Ectodermal cell (in vitro differentiated cells): ENCODE data around the gene ESYT3.

ENCODE experiments used
- H3K27ac ChIP-seq: 2 replicates; pipeline ENCODE4 v1.7.0; 2013; ENCODE audit warnings: mild to moderate bottlenecking, low read depth, low read length; ENCODE audit not compliant: insufficient read depth, poor library complexity, severe bottlenecking
- H3K27me3 ChIP-seq: 2 replicates; pipeline ENCODE4 v1.7.0; 2013; ENCODE audit warnings: mild to moderate bottlenecking, low read length; ENCODE audit not compliant: insufficient read depth, control insufficient read depth, poor library complexity, severe bottlenecking
- H3K36me3 ChIP-seq: one replicate; pipeline ENCODE4 v1.7.0; 2013; ENCODE audit warnings: low read length; ENCODE audit not compliant: control insufficient read depth, insufficient read depth
- H3K4me1 ChIP-seq: one replicate; pipeline ENCODE4 v1.7.0; 2013; ENCODE audit warnings: low read length; ENCODE audit not compliant: control insufficient read depth, insufficient read depth
- H3K4me3 ChIP-seq: 2 replicates; pipeline ENCODE4 v1.7.0; 2013; ENCODE audit warnings: low read depth, low read length, control low read depth; ENCODE audit not compliant: insufficient read depth
- H3K9me3 ChIP-seq: 2 replicates; pipeline ENCODE4 v1.7.0; 2013; ENCODE audit warnings: mild to moderate bottlenecking, low read length, moderate library complexity; ENCODE audit not compliant: control insufficient read depth
- WGBS, 2 experiments: methylation state at CpG; one replicate each; pipeline ENCODE4 v1.1.7; 2013; ENCODE audit warnings: missing lambda C conversion rate in 2 of 2; 5-methylcytosine and 5-hydroxymethylcytosine counted together

The ESYT3 gene

DNA sequence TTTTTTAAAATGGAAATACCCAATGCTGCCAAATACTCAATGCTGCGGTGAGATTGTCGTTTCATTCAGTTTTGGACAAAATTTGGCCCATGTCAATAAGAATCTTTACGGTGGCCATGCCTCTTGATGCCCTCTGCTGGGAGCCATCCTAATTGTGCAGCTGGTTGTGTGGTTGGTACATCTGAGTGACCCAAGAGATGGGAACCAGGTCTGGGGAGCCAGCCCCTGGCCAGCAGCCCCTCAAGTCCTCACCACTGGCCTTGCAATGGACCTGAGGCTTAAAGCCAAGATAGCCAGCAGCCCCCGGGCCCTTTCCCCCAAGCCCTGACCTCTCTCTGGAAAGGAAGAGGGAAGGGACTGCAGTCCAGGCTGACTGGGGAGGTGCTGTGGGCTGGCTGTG, 36.4 kb upstream of the ESYT3 start:
- 95 to 97% methylated on average over 4 of the region's 4 CpGs for WGBS, 2 experiments
- no peak overlapping the region for H3K4me3 ChIP-seq

GRCh38 chr3:138398791-138399575, 35.4 kb upstream of the ESYT3 start:
- H3K27me3 ChIP-seq, result no peaks in the 10 kb centered on the region
- no peaks in the 10 kb centered on the region for H3K9me3 ChIP-seq
- H3K4me1 ChIP-seq, result no peaks in the 10 kb centered on the region
- H3K27ac ChIP-seq, result no peak overlapping the region
- H3K36me3 ChIP-seq, result no peaks in the 10 kb centered on the region
- no peak overlapping the region for H3K4me3 ChIP-seq
- 94 to 95% methylated on average over 8 to 11 of the region's 11 CpGs for WGBS, 2 experiments

More for the DNA sequence above, 36.4 kb upstream of the ESYT3 start:
- no peak overlapping the region for H3K27ac ChIP-seq
- H3K27me3 ChIP-seq, result no peaks in the 10 kb centered on the region
- no peaks in the 10 kb centered on the region for H3K4me1 ChIP-seq
- H3K36me3 ChIP-seq, result no peaks in the 10 kb centered on the region
- no peaks in the 10 kb centered on the region for H3K9me3 ChIP-seq

DNA sequence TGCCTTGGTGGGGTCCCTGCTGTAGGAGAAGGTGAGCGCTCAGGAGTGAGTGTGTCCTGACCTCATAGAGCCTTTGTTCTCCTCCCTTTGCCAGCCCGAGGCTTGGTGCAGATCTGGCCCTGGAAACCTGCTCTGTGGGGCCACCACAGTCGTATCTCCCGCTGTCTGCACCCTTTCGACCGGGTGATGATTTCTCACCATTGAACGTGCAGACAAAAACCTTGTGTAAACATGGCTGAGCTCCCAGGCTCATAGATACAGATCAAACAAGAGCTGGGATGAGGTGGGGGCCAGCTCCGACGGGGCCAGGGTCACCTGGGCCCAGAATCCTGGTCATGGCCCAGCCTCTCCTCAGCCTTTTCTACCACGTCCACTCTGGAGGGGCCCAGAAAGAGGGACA, 34.6 kb upstream of the ESYT3 start:
- no peaks in the 10 kb centered on the region for H3K27me3 ChIP-seq
- WGBS, 2 experiments, result 92% methylated on average over 10 of the region's 10 CpGs
- no peaks in the 10 kb centered on the region for H3K4me1 ChIP-seq
- no peak overlapping the region for H3K27ac ChIP-seq
- no peak overlapping the region for H3K4me3 ChIP-seq
- no peaks in the 10 kb centered on the region for H3K36me3 ChIP-seq
- no peaks in the 10 kb centered on the region for H3K9me3 ChIP-seq

- H3K4me3 ChIP-seq, result no peak overlapping the region
- H3K4me1 ChIP-seq, result no peaks in the 10 kb centered on the region
- H3K27ac ChIP-seq, result no peak overlapping the region
- no peaks in the 10 kb centered on the region for H3K36me3 ChIP-seq
- 81 to 94% methylated on average over 2 of the region's 2 CpGs for WGBS, 2 experiments
- no peaks in the 10 kb centered on the region for H3K9me3 ChIP-seq
- no peaks in the 10 kb centered on the region for H3K27me3 ChIP-seq
These were observed 33.8 kb upstream of the ESYT3 start for GRCh38 chr3:138400651-138401070.

DNA sequence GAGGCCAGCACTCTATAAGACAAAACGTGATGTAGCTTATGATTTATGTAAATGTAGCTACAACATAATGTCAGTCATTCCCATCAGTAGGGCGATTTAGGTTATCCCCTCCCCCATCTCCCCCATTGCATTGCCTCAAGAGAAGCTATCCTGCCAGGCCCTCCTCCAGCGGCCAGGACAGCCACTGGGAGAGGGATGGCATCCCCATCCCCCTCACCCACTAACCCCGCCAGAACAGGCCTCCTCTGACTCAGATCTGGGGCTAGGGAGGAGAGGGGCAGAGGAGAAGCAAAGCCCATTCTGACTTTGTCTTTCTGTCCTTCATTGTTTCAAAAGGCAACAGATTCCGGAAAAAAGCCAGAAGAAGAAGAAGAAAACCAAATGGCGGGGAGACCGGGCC, 32.6 kb upstream of the ESYT3 start:
- Histone ChIP-seq H3K27me3 (no peaks in the 10 kb centered on the region), H3K9me3 (no peaks in the 10 kb centered on the region), H3K36me3 (no peaks in the 10 kb centered on the region), H3K4me1 (no peaks in the 10 kb centered on the region), H3K4me3 (no peak overlapping the region), H3K27ac (no peak overlapping the region)
- WGBS, 2 experiments, result 81% methylated on average over 5 to 7 of the region's 7 CpGs

- no peaks in the 10 kb centered on the region for H3K27me3 ChIP-seq
These were observed 30.3 kb upstream of the ESYT3 start for GRCh38 chr3:138404121-138404520.

GRCh38 chr3:138405001-138405400, 29.4 kb upstream of the ESYT3 start:
- Histone ChIP-seq H3K36me3 (no peaks in the 10 kb centered on the region), H3K27me3 (no peaks in the 10 kb centered on the region), H3K4me1 (no peaks in the 10 kb centered on the region), H3K27ac (no peak overlapping the region), H3K9me3 (no peaks in the 10 kb centered on the region), H3K4me3 (no peak overlapping the region)
- WGBS, 2 experiments, result 92 to 95% methylated on average over 7 of the region's 7 CpGs

More at GRCh38 chr3:138404121-138404520, 30.3 kb upstream of the ESYT3 start:
- H3K27ac ChIP-seq, result no peak overlapping the region
- H3K4me1 ChIP-seq, result no peaks in the 10 kb centered on the region
- no peaks in the 10 kb centered on the region for H3K9me3 ChIP-seq
- H3K36me3 ChIP-seq, result no peaks in the 10 kb centered on the region
- WGBS, 2 experiments, result 94 to 95% methylated on average over 6 of the region's 6 CpGs
- H3K4me3 ChIP-seq, result no peak overlapping the region

DNA sequence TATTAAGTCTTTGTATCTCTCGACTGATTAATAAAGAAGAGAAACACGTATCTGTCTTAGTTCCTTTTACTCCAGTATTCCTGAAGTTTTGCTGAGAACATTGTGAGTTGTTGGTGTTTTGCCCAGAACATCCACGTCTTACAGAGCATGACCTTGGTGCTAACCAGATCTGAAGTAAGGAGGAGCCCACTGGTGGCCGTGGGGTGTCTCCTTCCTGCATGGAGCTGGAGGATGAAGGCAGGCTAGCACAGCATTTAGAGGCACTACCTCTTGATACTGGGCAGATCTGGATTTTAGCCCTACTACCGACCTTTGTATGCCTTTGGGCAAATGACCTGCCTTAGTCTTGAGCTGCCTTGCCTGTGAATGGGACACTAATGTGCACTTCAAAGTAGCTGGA, 28.9 kb upstream of the ESYT3 start:
- 94 to 97% methylated on average over 5 of the region's 5 CpGs for WGBS, 2 experiments
- Histone ChIP-seq H3K4me3 (no peak overlapping the region), H3K36me3 (no peaks in the 10 kb centered on the region), H3K4me1 (no peaks in the 10 kb centered on the region), H3K27me3 (no peaks in the 10 kb centered on the region), H3K27ac (no peak overlapping the region), H3K9me3 (no peaks in the 10 kb centered on the region)

GRCh38 chr3:138406606-138407005, 27.8 kb upstream of the ESYT3 start:
- H3K4me3 ChIP-seq, result no peak overlapping the region
- H3K9me3 ChIP-seq, result no peaks in the 10 kb centered on the region
- no peaks in the 10 kb centered on the region for H3K27me3 ChIP-seq
- H3K27ac ChIP-seq, result no peak overlapping the region
- H3K4me1 ChIP-seq, result no peaks in the 10 kb centered on the region
- no peaks in the 10 kb centered on the region for H3K36me3 ChIP-seq
- WGBS, 2 experiments, result 83 to 85% methylated on average over 2 of the region's 2 CpGs

GRCh38 chr3:138407236-138407907, 27.0 kb upstream of the ESYT3 start:
- no peaks in the 10 kb centered on the region for H3K9me3 ChIP-seq
- H3K36me3 ChIP-seq, result no peaks in the 10 kb centered on the region
- H3K27ac ChIP-seq, result no peak overlapping the region
- no peaks in the 10 kb centered on the region for H3K4me1 ChIP-seq
- 92 to 95% methylated on average over 3 of the region's 3 CpGs for WGBS, 2 experiments
- no peak overlapping the region for H3K4me3 ChIP-seq
- H3K27me3 ChIP-seq, result no peaks in the 10 kb centered on the region
